Neutrophil (primary cell): Measurements from ENCODE around the gene NUP93.
"Not testable (repeated sequence)": the region's sequence is repeated elsewhere in the genome, so short reads cannot be mapped to it uniquely, and the experiment has no call there.

Experiments
- H3K27ac ChIP-seq: fragments of 200-600 bp; sonication (generic); 2 replicates; pipeline ENCODE4 v1.5.1; 2016; ENCODE audit warnings: mild to moderate bottlenecking, moderate library complexity
- H3K27me3 ChIP-seq: fragments of 200-600 bp; sonication (generic); 2 replicates; pipeline ENCODE4 v1.6.0; 2016; ENCODE audit warnings: mild to moderate bottlenecking
- H3K36me3 ChIP-seq: fragments of 200-600 bp; sonication (generic); 2 replicates; pipeline ENCODE4 v1.5.1; 2017
- H3K4me1 ChIP-seq, 2 experiments: fragments of 200-600 bp in 1 of 2; sonication (generic) in 1 of 2; 1 replicate in 1 of 2; 2 replicates in 1 of 2; pipeline versions ENCODE4 v1.5.1 to v1.6.1; 2013 to 2016; ENCODE audit warnings: low read depth in 1 of 2, low read length in 1 of 2, mild to moderate bottlenecking in 1 of 2, moderate library complexity in 1 of 2; ENCODE audit not compliant: control insufficient read depth in 1 of 2, insufficient read depth in 1 of 2
- H3K4me3 ChIP-seq, 2 experiments: fragments of 200-600 bp in 1 of 2; sonication (generic) in 1 of 2; 1 replicate in 1 of 2; 2 replicates in 1 of 2; pipeline ENCODE4 v1.5.1; 2013 to 2016; ENCODE audit warnings: low read depth in 1 of 2, low read length in 1 of 2, mild to moderate bottlenecking in 1 of 2, moderate library complexity in 1 of 2
- H3K9me3 ChIP-seq: fragments of 200-600 bp; sonication (generic); 2 replicates; pipeline ENCODE4 v1.5.1; 2016
- CTCF ChIP-seq: fragments of 200-600 bp; sonication (generic); IDR thresholded peaks from 2 replicates; pipeline ENCODE4 v1.5.1; 2016; ENCODE audit warnings: antibody characterized with exemption

Gene NUP93

GRCh38 chr16:56810954-56811353, 81.0 kb downstream of the NUP93 start:
- H3K4me3 ChIP-seq: no peak overlapping the region
- no peak for TF ChIP-seq CTCF
- no peaks in the 10 kb centered on the region for H3K4me1 ChIP-seq
- no peak overlapping the region for H3K27ac ChIP-seq
- no peaks in the 10 kb centered on the region for H3K27me3 ChIP-seq
- H3K36me3 ChIP-seq: peaks cover 15% of the 10 kb centered on the region
- H3K9me3 ChIP-seq: no peaks in the 10 kb centered on the region

- H3K4me3 ChIP-seq, H3K27ac ChIP-seq, H3K9me3 ChIP-seq, H3K27me3 ChIP-seq, H3K4me1 ChIP-seq: not testable (repeated sequence)
- H3K36me3 ChIP-seq: peaks cover 12% of the 10 kb centered on the region
Measured at GRCh38 chr16:56811602-56812001, 81.7 kb downstream of the NUP93 start.

GRCh38 chr16:56812884-56813283, 83.0 kb downstream of the NUP93 start:
- Histone ChIP-seq H3K36me3 (peaks cover 8% of the 10 kb centered on the region), H3K9me3 (no peaks in the 10 kb centered on the region), H3K4me1 (no peaks in the 10 kb centered on the region), H3K4me3 (no peak overlapping the region), H3K27ac (no peak overlapping the region), H3K27me3 (no peaks in the 10 kb centered on the region)
- no peak for TF ChIP-seq CTCF

- H3K4me1 ChIP-seq: no peaks in the 10 kb centered on the region
- H3K4me3 ChIP-seq: no peak overlapping the region
- no peaks in the 10 kb centered on the region for H3K27me3 ChIP-seq
- H3K27ac ChIP-seq: no peak overlapping the region
- peaks cover 23% of the 10 kb centered on the region for H3K36me3 ChIP-seq
- TF ChIP-seq CTCF: no peak
- H3K9me3 ChIP-seq: no peaks in the 10 kb centered on the region
Measured at GRCh38 chr16:56814537-56815432, 84.9 kb downstream of the NUP93 start.

GRCh38 chr16:56815721-56816120, 85.8 kb downstream of the NUP93 start:
- no peak for TF ChIP-seq CTCF

GRCh38 chr16:56817056-56817455, 87.1 kb downstream of the NUP93 start:
- Histone ChIP-seq H3K27me3 (no peaks in the 10 kb centered on the region), H3K4me3 (no peak overlapping the region), H3K36me3 (peaks cover 45% of the 10 kb centered on the region), H3K27ac (no peak overlapping the region), H3K4me1 (no peaks in the 10 kb centered on the region), H3K9me3 (no peaks in the 10 kb centered on the region)
- no peak for TF ChIP-seq CTCF

More at GRCh38 chr16:56815721-56816120, 85.8 kb downstream of the NUP93 start:
- H3K36me3 ChIP-seq: peaks cover 32% of the 10 kb centered on the region
- no peak overlapping the region for H3K27ac ChIP-seq
- no peaks in the 10 kb centered on the region for H3K4me1 ChIP-seq
- no peaks in the 10 kb centered on the region for H3K27me3 ChIP-seq
- no peak overlapping the region for H3K4me3 ChIP-seq
- H3K9me3 ChIP-seq: no peaks in the 10 kb centered on the region
